ENCODE measurements around the gene GNAO1. TPM values are rescaled to one million over a fixed set of nuclear protein-coding genes. Genes with fewer than 3 reads are reported as not detected.
A peak's percentile ranks its signal among the peaks of the same experiment; 100 is the strongest.

Gene GNAO1
- 0.10 and 0.17 TPM in 2 replicates for total RNA-seq (2014; rRNA removed; shearing (Covaris generic))
- 0.06 TPM in 1 of 2 replicates, not detected in the other for polyA plus RNA-seq (2014; cell fraction: nucleus; rRNA removed)

DNA sequence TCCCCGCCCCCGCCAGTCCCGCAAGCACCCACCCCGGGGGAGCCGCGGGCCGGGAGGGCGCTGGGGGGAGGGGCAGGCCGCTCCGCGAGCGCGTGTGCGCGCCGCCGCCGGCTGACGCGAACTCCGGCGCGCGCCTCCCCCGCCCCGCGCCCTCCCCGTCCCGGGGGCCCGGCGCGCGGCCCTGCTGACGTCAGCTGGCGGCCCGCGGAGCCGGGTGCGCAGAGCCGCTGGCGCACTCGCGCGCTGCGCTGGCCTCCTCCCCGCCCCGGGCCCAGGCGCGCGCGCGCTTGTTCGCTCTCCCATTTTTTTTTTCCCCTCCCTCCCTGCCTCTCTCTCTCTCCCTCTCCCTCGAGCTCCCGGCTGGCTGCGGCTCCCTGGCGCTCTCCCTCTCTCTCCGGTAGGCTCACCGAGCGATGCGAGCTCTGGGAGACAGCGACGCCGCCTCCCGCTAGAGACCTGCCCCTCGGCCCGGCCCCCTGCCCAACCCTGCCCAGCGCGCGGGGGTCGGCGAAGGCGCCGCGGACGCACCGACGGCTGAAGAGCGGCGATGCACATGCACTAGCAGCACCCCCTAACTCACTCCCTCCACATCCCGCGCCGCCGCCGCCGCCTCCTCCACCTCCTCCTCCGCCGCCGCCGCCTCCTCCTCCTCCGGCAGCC, at the start of gene GNAO1:
TSS of gene GNAO1 (plus strand) at position 334 of the 660 bp plus-strand sequence. CDS start 747 bp downstream, outside the sequence.
- DNase-seq (ENCODE audit: extremely low read depth, low read depth) = peak; percentile 62

DNA sequence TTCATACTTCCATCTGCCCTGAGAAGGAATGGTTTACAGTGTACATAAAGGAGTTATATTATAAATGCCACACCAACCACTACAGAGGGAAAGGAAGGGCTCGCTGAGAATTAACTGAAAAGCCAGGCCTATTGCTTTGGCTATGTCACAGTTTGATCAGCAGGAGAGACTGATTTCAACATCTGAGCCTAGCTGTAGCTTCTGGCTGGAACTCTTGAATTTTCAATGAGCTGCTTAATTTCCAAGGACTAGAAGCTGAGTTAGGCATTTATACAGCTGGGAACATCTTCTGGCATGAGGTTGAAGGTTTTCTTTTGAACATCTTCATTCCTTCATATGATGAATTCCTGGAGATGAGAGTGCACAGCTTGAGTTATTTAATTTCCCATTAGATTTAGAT, 47.6 kb upstream of the GNAO1 start:
- no peak for DNase-seq (ENCODE audit: extremely low read depth, low read depth)

DNA sequence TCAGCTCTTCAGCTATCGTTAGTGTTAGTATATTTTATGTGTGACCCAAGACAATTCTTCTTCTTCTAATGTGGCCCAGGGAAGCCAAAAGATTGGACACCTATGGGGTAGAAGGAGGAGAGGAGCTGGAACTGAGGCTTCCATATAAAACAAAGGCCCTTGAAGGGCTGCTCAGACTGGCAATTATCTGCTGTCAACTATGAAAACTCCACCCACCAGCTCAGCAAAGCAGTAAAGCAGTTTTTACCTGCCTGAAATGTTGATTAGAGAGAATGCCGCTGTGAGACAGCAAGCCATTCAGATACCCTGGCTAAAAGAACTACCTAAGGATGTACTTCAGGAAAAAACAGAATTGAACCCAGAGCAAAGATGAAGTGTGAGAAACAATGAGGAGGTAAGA, 45.9 kb upstream of the GNAO1 start:
- no peak for DNase-seq (ENCODE audit: extremely low read depth, low read depth)

DNA sequence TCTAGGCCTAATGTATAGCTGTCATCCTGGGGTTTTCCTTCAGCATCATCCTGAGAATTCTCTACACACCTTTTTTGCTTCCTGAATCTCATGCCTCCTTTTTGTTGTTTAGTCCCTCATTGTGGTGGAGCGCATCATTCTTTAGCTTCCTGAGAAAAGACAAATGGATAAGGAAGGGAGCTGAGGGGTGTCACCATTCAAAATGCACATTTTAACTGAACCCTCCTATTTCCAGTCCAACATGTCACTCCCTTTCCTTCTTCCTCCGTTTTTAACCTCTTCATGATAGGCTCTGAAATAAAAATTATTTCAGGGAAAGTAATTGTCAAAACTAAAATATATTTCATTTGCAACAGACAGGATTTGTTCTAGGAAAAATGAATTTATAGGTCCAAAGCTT, 39.7 kb upstream of the GNAO1 start:
- DNase-seq (ENCODE audit: extremely low read depth, low read depth) = no peak

DNA sequence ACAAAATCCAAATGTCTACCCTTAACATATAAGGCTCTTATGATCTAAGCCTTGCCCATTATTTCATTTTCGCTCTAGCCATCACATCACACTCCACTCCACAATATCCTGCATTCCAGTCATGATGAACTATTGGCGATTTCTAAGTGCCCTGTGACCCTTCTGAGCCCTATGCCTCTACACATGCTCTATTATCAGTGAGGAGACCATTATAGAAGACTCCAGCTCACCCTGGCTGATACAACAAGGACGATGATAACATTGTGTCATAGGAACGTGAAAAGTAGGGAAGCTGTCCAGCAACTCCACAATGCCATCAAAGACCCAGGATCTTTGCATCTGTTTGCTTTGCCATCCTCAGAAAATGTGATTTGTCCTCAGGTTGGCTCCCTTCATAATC, 29.6 kb upstream of the GNAO1 start:
- no peak for DNase-seq (ENCODE audit: extremely low read depth, low read depth)

GRCh38 chr16:56163089-56163488, 28.2 kb upstream of the GNAO1 start:
- no peak for DNase-seq (ENCODE audit: extremely low read depth, low read depth)

DNA sequence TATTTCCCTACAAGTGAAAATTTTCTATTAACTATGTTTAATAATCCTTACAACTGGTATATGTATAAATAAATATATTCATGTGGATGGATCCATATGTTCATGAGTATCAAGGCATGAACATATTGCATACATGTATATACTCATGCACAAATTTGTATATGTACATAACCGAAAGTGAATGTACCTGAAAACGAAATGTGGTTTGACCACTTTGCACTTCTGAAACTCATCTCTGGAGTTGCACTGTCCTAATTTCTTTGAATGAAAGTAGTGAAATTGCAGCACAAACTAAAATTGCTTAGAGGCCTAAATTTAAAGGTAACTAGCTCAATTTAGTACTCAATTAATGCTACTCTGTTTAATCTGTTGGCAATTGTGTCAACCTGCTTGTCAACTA, 27.4 kb upstream of the GNAO1 start:
- DNase-seq (ENCODE audit: extremely low read depth, low read depth) = no peak

- no peak for DNase-seq (ENCODE audit: extremely low read depth, low read depth)
Measured at GRCh38 chr16:56164636-56165035, 26.7 kb upstream of the GNAO1 start.

GRCh38 chr16:56174411-56174810, 16.9 kb upstream of the GNAO1 start:
- no peak for DNase-seq (ENCODE audit: extremely low read depth, low read depth)

DNA sequence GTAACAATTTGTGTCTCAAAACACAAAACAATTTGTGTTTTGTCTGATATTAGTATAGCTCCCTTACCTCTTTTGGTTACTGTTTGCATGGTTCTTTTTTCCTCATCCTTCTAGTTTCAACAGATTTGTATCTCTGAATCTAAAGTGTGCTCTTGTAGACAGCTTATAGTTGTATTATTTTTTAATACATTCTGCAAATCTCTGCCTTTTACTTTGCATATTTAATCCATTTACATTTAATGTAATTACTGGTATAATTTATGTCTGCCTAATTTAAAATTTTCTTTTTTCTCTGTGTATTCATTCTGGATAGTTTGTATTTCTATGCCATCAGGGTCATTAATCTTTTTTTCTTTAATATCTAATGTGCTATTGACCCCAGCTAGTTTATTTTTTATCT, 9.9 kb upstream of the GNAO1 start:
- DNase-seq (ENCODE audit: extremely low read depth, low read depth) = no peak

- DNase-seq (ENCODE audit: extremely low read depth, low read depth) = no peak
Measured at GRCh38 chr16:56183266-56183665, 8.0 kb upstream of the GNAO1 start.

DNA sequence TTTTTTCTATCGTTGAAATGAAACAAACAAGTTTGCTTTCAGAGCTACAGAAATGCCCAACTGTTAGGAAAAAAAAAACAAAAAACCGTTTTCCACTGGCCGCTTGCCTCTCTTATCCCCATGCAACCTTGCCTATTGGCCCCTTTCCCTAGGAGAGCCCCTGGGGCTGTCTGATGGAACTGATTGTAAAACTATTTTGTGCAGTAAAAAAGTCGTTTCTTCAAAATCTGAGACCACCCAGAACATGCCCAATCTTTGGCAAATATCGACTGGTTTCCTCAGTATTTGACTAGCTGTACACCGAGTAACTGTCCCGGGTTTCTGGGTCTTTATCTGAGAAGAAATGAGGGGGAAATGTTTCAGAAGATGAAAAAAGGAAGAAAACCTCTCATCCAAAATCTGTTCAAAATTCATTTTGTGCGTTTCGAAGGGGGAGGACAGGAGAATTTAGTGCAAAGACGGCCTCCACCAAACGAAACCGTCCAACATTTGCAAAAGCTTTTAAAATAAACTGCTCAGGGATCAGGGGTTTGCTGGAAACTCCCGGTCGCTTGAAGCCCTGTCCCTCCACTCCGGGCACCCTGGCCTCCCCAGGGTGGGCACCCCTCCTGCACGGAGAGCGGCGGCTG, 1.1 kb upstream of the GNAO1 start:
- DNase-seq (ENCODE audit: extremely low read depth, low read depth) = no peak

DNA sequence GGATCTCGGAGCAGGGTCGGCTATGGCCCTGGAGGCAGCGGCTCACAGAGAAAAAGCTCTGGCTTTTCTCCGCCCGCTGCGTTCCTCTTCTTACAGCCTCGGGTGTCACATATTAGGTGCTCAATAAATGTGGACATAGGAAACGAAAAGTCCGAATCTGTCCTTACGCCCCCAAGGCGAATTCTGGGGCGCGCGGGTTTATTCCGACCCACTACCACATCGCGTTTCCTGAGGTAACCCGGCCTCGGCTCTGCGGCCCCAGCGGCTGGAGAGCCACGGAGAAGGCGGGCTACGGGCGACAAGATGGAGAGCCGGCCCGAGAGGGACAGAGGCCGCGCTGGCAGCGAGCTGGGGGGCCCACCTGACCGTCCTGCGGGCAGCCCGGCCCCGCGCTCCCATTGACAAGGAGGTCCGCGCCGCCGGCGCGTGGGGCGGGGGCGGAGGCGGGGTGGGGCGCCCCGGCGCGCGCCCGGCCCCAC, 573 bp upstream of the GNAO1 start:
- DNase-seq (ENCODE audit: extremely low read depth, low read depth) = no peak

DNA sequence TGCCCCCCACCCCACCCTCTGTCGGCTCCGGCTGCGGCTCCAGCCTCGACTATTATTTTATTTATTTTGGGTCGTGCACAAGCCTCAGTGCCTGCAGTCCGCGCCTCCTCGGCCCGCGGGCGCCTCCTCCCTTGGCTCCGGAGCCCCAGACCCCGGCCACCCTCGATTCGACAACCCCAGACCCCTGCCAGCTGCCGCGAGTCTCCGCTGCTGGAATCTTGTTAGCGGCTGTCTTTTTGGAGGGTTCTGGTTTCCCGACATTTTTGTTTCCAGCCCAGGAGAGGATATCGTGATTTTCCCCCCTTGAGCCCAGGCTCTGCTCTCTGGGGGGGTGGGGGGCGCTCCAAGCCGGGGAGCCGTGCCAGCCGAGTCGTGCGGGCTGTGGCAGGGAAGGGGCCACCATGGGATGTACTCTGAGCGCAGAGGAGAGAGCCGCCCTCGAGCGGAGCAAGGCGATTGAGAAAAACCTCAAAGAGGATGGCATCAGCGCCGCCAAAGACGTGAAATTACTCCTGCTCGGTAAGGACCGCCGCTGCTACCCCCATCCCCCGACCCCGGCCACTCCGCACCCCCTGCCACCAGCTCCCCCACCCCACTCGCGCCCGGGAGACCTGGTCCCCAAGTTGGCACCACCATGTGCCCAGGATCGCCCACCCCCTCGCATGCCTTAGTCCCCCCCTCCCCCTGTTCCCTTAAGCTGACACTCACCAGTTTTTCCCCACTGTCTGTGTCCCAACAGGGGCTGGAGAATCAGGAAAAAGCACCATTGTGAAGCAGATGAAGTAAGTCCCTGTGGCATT, 746 bp downstream of the GNAO1 start:
- no peak for DNase-seq (ENCODE audit: extremely low read depth, low read depth)

- no peak for DNase-seq (ENCODE audit: extremely low read depth, low read depth)
Measured at GRCh38 chr16:56192635-56192945, 1.3 kb downstream of the GNAO1 start.

GRCh38 chr16:56192986-56193945, 2.0 kb downstream of the GNAO1 start:
- no peak for DNase-seq (ENCODE audit: extremely low read depth, low read depth)

DNA sequence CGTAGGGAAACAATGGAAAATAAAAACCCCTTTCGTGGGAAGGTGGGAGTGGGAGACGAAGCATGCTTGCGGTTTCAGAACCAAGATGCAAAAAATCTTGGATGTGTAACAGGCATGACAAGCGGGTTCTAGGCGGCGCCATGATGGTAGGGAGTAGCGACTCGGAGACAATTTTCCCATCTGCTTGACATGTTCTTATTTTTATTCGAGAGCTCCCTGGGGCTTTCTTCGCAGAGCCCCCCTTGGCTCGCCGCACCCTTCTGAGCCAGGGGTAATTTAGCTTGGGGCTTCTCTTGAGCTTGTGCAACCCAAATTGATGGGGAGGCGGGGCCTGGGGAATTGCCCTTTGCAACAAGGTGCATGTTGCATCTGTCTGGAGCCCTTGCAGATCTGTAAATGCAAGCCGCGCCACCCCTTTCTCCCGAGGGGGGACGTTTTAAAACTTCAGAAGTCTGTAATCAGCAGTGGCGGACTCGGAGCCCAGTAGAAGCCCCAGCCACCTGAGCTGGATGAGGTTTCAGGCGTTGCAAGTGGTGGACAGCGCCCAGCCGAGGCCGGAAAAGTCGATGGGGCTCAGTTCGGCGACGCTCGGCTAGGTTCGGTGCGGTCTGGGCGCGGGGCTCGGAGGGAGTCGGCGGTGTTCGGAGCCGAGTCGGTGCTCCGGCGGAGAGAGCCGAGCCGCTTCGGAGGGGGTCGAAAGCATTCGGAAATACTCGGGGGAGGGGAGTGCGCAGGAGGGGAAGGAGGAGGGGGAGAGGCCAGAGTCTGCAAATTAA, 2.9 kb downstream of the GNAO1 start:
- DNase-seq (ENCODE audit: extremely low read depth, low read depth) = peak; percentile 75

GRCh38 chr16:56195151-56195550, 3.9 kb downstream of the GNAO1 start:
- DNase-seq (ENCODE audit: extremely low read depth, low read depth) = no peak

DNA sequence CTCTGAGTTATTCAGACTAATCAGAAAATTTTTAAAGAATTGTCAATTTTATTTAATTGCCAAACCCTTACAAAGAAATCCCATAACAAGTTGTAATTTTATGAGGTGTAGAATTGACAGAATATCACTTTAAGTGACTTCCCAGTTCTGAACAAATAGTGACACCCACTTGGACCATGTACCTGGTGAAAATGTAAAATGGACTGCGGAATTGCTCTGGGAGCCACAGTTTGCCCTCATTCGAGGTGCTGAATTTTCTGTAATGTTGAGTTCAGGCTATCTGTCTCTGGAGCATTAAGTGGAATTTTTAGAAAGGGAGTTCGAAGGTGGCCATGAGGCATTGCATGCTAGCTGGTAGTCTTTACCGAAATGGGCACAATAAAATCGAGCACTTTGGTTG, 5.1 kb downstream of the GNAO1 start:
- DNase-seq (ENCODE audit: extremely low read depth, low read depth) = no peak
